ENCODE results near the gene PALS2. TPM values are rescaled to one million over a fixed set of nuclear protein-coding genes. Genes with fewer than 3 reads are reported as not detected.

The PALS2 gene
- total and polyA plus RNA-seq, 2 donors (not counting 3 experiments of a cell fraction or from before 2014, with no cell fraction given): 4.3 to 23.6 TPM

- peaks cover 24% of the 10 kb centered on the region for H3K79me2 ChIP-seq (ENCODE audit: control insufficient read depth, insufficient read depth, low read length)
- intact Hi-C loops (cut with micrococcal nuclease): loop anchor here (2.0 to 10.0 kb wide), 3 partner anchors 155 to 997 kb away; partner anchors contain the start of gene GSDME
- no peak for DNase-seq (ENCODE audit: low read depth, low spot score)
- peak overlapping the region in 1 of 3 experiments; percentile 82 for H3K4me3 ChIP-seq (replicated peaks in 1 of 3; ENCODE audit: insufficient read depth in 1 of 3, low read depth in 1 of 3, low read length in 3 of 3)
- TF ChIP-seq GATA2 (IDR thresholded peaks at IDR 0.05; ENCODE audit: insufficient read depth, insufficient read length, low read depth, low read length) (no peak), POLR2A (IDR thresholded peaks at IDR 0.05; ENCODE audit: low read depth, low read length) (no peak), EZH2 (IDR thresholded peaks at IDR 0.05; ENCODE audit: borderline replicate concordance, low read depth, low read length, severe bottlenecking) (no peak), MYC (IDR thresholded peaks at IDR 0.05; ENCODE audit: low read depth, low read length) (no peak), POLR2AphosphoS5 (IDR thresholded peaks at IDR 0.05; ENCODE audit: insufficient read depth, low read depth, low read length) (no peak), MAX (IDR thresholded peaks at IDR 0.05; ENCODE audit: insufficient read depth, insufficient read length) (no peak), JUN (IDR thresholded peaks at IDR 0.05; ENCODE audit: borderline replicate concordance, insufficient read depth, insufficient read length, low read depth) (no peak)
- dilution Hi-C loops (cut with MboI; ENCODE audit: extremely low pct_ligation_motif_present, low sequenced_read_pairs): no loop called here
- no peaks in the 10 kb centered on the region for H3K36me3 ChIP-seq (ENCODE audit: control insufficient read depth in 2 of 2, extremely low read depth in 1 of 2, insufficient read depth in 2 of 2, low read length in 2 of 2)
- POLR2A ChIA-PET: no interaction called here
- H3K27me3 ChIP-seq (ENCODE audit: control insufficient read depth in 2 of 2, insufficient read depth in 2 of 2, low read length in 2 of 2): peaks cover 25 to 30% of the 10 kb centered on the region in 2 experiments
- no peaks in the 10 kb centered on the region for H3K9me1 ChIP-seq (replicated peaks; ENCODE audit: control insufficient read depth, extremely low read depth, insufficient read depth, low read length)
- H3K9me3 ChIP-seq (replicated peaks; ENCODE audit: control insufficient read depth, insufficient read depth, low read length): no peaks in the 10 kb centered on the region
- peaks cover 17% of the 10 kb centered on the region for H3K4me1 ChIP-seq (ENCODE audit: control insufficient read depth, extremely low read depth, insufficient read depth, low read length)
- H4K20me1 ChIP-seq (replicated peaks; ENCODE audit: control insufficient read depth, extremely low read depth, insufficient read depth, low read length): peaks cover 2% of the 10 kb centered on the region
- no peak for FAIRE-seq
- H3K9ac ChIP-seq (replicated peaks; ENCODE audit: extremely low read depth, insufficient read depth, low read length): no peak overlapping the region
- no peak overlapping the region for H2AFZ ChIP-seq (ENCODE audit: low read depth, low read length)
- peak overlapping the region; percentile 95 for H3K4me2 ChIP-seq (ENCODE audit: insufficient read depth, low read length)
- no TSS peak for BruUV-seq (replicated peaks)
- H3K27ac ChIP-seq (ENCODE audit: insufficient read depth, low read depth, low read length): no peak overlapping the region
- CTCF ChIA-PET: interaction anchor here (8.1 kb wide), 1 partner anchor 96 kb away, joined by 134 read pairs; no protein-coding TSS in a partner anchor
Observed at GRCh38 chr7:24572016-24572392, 1.2 kb upstream of the PALS2 start.
